HG03442 (cell line): ENCODE data around the gene SPATA13.

Experiments used
- ATAC-seq: cut with Tn5 transposase; IDR thresholded peaks from one replicate; pipeline ENCODE4 v1.9.1; 2021; ENCODE audit warnings: mild to moderate bottlenecking, moderate library complexity; ENCODE audit not compliant: unreplicated experiment

The SPATA13 gene

GRCh38 chr13:24218977-24219376 is 58.5 kb downstream of the SPATA13 start:
- ATAC-seq, result no peak

GRCh38 chr13:24220086-24220703 is 59.7 kb downstream of the SPATA13 start:
- peak; percentile 47 for ATAC-seq

- ATAC-seq, result no peak
Observed at GRCh38 chr13:24221007-24221406, 60.5 kb downstream of the SPATA13 start.

- no peak for ATAC-seq
Observed at GRCh38 chr13:24222756-24223155, 62.2 kb downstream of the SPATA13 start.

- no peak for ATAC-seq
Observed at GRCh38 chr13:24223341-24224231, 63.1 kb downstream of the SPATA13 start.

GRCh38 chr13:24224232-24224680 is 63.7 kb downstream of the SPATA13 start:
- ATAC-seq, result no peak

- ATAC-seq, result no peak
Observed at GRCh38 chr13:24225062-24225461, 64.5 kb downstream of the SPATA13 start.

- no peak for ATAC-seq
Observed at GRCh38 chr13:24225930-24226329, 65.4 kb downstream of the SPATA13 start.

GRCh38 chr13:24226762-24227161 is 66.2 kb downstream of the SPATA13 start:
- no peak for ATAC-seq

GRCh38 chr13:24228852-24229458 is 68.4 kb downstream of the SPATA13 start:
- no peak for ATAC-seq

- no peak for ATAC-seq
Observed at GRCh38 chr13:24230428-24231072, 70.0 kb downstream of the SPATA13 start.

- no peak for ATAC-seq
Observed at GRCh38 chr13:24231377-24231776, 70.9 kb downstream of the SPATA13 start.

GRCh38 chr13:24232037-24232436 is 71.5 kb downstream of the SPATA13 start:
- no peak for ATAC-seq

- no peak for ATAC-seq
Observed at GRCh38 chr13:24232474-24232873, 72.0 kb downstream of the SPATA13 start.

GRCh38 chr13:24233351-24233901 is 72.9 kb downstream of the SPATA13 start:
- no peak for ATAC-seq

- no peak for ATAC-seq
Observed at GRCh38 chr13:24234200-24234915, 73.8 kb downstream of the SPATA13 start.

- ATAC-seq, result no peak
Observed at GRCh38 chr13:24237356-24237755, 76.8 kb downstream of the SPATA13 start.

- ATAC-seq, result no peak
Observed at GRCh38 chr13:24241336-24241735, 80.8 kb downstream of the SPATA13 start.

- no peak for ATAC-seq
Observed at GRCh38 chr13:24242100-24242499, 81.6 kb downstream of the SPATA13 start.

GRCh38 chr13:24243302-24243701 is 82.8 kb downstream of the SPATA13 start:
- no peak for ATAC-seq
